IPS-20b (cell line): ENCODE results near the gene MYCBPAP.

Experiments used
- H3K27ac ChIP-seq: one replicate; pipeline ENCODE4 v1.5.1; 2013; ENCODE audit warnings: low read length
- H3K27me3 ChIP-seq: 2 replicates; pipeline ENCODE4 v1.6.1; 2013; ENCODE audit warnings: mild to moderate bottlenecking, low read length, inconsistent platforms; ENCODE audit not compliant: insufficient read depth
- H3K36me3 ChIP-seq: 2 replicates; pipeline ENCODE4 v1.6.1; 2013; ENCODE audit warnings: low read depth, mild to moderate bottlenecking, inconsistent platforms, low read length, moderate library complexity; ENCODE audit not compliant: insufficient read depth
- H3K4me1 ChIP-seq: 2 replicates; pipeline ENCODE4 v1.6.1; 2013; ENCODE audit warnings: mild to moderate bottlenecking, control low read depth, inconsistent platforms, low read length, moderate library complexity; ENCODE audit not compliant: insufficient read depth
- H3K4me3 ChIP-seq: 2 replicates; pipeline ENCODE4 v1.5.1; 2013; ENCODE audit warnings: mild to moderate bottlenecking, low read length, inconsistent platforms
- H3K9ac ChIP-seq: 2 replicates; pipeline ENCODE4 v1.6.1; 2013; ENCODE audit warnings: low read depth, mild to moderate bottlenecking, inconsistent platforms, low read length, moderate library complexity
- H3K9me3 ChIP-seq: 2 replicates; pipeline ENCODE4 v1.6.1; 2013; ENCODE audit warnings: mild to moderate bottlenecking, low read depth, low read length, inconsistent platforms; ENCODE audit not compliant: insufficient read depth

Gene MYCBPAP

DNA sequence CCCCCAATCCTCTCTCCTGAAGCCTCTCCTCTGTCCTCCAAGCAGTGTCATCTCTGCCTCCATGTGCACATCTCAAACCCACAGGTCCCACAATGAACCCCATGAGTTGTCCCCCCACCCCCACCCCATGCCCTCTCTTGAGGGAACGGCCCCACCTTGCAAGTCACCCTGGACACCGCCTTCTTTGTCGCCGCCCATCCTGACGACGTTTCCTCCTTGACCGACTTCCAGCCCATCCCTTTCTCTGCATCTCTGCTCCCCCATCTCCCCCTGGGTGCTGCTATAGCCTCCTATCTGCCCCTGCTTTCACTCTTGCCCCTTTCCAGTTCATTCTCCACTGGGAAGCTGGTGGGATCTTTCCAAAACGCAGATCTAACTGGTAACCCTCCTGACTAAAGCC lies 37.1 kb downstream of the MYCBPAP start:
- Histone ChIP-seq H3K27ac (no peak overlapping the region), H3K9me3 (no peaks in the 10 kb centered on the region), H3K27me3 (peaks cover 11% of the 10 kb centered on the region), H3K4me3 (no peak overlapping the region), H3K36me3 (no peaks in the 10 kb centered on the region), H3K9ac (no peak overlapping the region), H3K4me1 (peaks cover 3% of the 10 kb centered on the region; the same call in 1 of the 2 replicates)

DNA sequence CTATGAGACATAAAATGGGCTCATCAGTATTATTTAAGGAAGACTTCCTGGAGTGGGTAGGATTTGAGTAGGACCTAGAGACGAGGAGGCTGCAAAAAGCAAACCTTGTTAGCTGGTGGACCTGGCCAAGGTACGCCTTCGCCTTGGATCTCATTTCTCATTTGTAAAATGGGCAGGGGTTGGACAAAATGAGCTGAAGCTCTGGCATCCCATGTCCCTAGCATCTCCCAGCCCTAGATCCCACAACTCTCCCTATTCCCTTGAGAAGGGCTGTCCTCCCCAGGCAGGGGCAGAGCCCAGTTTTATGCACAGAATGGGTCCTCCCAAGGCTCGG lies 38.4 kb downstream of the MYCBPAP start:
- Histone ChIP-seq H3K4me3 (no peak overlapping the region; the same call in 1 of the 2 replicates), H3K4me1 (peaks cover 3% of the 10 kb centered on the region; the same call in 1 of the 2 replicates), H3K9me3 (no peaks in the 10 kb centered on the region), H3K27me3 (peaks cover 1% of the 10 kb centered on the region; the same call in 1 of the 2 replicates), H3K9ac (no peak overlapping the region), H3K27ac (no peak overlapping the region), H3K36me3 (no peaks in the 10 kb centered on the region)

DNA sequence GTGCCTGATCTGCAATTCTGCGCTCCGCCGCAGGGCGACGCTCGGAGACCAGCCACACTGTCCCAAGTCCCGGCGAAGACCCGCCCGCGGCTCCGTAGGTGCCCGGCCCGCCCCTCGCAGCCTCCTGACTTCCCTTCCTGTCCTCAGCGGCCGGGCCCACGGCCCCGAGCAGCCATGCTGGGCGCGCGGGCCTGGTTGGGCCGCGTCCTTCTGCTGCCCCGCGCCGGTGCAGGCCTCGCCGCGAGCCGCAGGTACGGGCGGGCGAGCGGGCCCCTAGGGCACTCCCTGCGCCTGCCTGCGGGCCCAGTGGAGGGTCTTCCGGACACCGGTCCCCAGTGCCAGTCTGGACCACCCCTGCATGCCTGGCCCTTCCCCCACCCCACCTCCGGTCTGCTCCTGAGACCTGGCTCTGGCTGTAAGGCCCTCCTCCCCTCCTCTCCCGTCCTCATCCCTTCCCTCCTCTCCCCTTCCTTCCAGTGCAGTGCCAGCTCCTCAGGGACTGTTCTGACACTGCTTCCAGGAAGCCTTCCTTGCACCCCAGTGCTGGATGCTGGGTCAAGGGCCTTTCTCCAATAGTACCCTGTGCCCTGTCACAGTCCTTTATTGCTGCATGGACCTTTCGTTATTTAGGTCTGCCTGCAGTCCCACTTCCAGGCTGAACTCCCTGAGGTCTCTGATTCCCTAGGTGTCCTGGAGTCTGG lies 38.9 kb downstream of the MYCBPAP start, which contains the start of gene SPATA20:
SPATA20 (plus strand) TSS at position 140 of the 701 bp plus-strand sequence; CDS start at position 175, 35 bp downstream.
- H3K4me3 ChIP-seq = peak within 1 kb of the TSS; percentile 59
- H3K9me3 ChIP-seq = no peaks in the 10 kb centered on the region
- no peaks in the 10 kb centered on the region for H3K36me3 ChIP-seq
- no peak within 1 kb of the TSS for H3K27ac ChIP-seq
- no peaks in the 10 kb centered on the region for H3K27me3 ChIP-seq
- peak within 1 kb of the TSS; percentile 77 for H3K9ac ChIP-seq
- peaks cover 3% of the 10 kb centered on the region; the same call in 1 of the 2 replicates for H3K4me1 ChIP-seq

DNA sequence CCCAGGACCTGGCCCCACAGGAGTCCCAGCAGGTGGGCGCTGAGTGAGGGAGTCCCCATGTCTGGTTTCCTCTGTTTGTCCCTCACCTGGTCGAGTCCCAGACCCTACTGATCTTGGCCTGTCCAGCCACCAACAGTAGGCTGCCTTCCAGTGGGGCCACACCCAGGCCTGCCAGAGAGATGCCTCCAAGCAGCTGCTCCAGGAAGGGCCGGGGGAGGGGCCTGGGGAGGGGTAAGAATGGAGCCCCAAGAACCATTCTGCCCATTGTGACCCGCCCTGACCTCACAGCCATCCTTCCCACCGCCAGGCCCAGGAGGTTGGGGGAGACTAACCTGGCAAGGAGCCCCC lies 39.5 kb downstream of the MYCBPAP start:
- peaks cover 3% of the 10 kb centered on the region; the same call in 1 of the 2 replicates for H3K4me1 ChIP-seq
- H3K27ac ChIP-seq = no peak overlapping the region
- peak overlapping the region; percentile 77; the same call in 1 of the 2 replicates for H3K9ac ChIP-seq
- no peaks in the 10 kb centered on the region for H3K9me3 ChIP-seq
- H3K27me3 ChIP-seq = no peaks in the 10 kb centered on the region
- no peaks in the 10 kb centered on the region for H3K36me3 ChIP-seq
- peak overlapping the region; percentile 59 for H3K4me3 ChIP-seq

DNA sequence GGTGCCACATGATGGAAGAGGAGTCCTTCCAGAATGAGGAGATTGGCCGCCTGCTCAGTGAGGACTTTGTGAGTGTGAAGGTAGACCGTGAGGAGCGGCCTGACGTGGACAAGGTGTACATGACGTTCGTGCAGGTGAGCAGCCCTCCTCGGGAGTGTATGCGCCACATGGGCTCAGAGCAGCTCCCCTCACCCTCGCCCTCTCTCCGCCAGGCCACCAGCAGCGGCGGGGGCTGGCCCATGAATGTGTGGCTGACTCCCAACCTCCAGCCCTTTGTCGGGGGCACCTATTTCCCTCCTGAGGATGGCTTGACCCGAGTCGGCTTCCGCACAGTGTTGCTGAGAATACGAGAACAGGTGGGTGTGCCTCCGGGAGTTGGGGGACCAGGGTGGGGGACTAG lies 40.6 kb downstream of the MYCBPAP start:
- H3K9ac ChIP-seq = no peak overlapping the region
- H3K27me3 ChIP-seq = no peaks in the 10 kb centered on the region
- no peaks in the 10 kb centered on the region for H3K36me3 ChIP-seq
- H3K9me3 ChIP-seq = no peaks in the 10 kb centered on the region
- H3K4me3 ChIP-seq = no peak overlapping the region
- H3K27ac ChIP-seq = no peak overlapping the region
- H3K4me1 ChIP-seq = peaks cover 3% of the 10 kb centered on the region; the same call in 1 of the 2 replicates

DNA sequence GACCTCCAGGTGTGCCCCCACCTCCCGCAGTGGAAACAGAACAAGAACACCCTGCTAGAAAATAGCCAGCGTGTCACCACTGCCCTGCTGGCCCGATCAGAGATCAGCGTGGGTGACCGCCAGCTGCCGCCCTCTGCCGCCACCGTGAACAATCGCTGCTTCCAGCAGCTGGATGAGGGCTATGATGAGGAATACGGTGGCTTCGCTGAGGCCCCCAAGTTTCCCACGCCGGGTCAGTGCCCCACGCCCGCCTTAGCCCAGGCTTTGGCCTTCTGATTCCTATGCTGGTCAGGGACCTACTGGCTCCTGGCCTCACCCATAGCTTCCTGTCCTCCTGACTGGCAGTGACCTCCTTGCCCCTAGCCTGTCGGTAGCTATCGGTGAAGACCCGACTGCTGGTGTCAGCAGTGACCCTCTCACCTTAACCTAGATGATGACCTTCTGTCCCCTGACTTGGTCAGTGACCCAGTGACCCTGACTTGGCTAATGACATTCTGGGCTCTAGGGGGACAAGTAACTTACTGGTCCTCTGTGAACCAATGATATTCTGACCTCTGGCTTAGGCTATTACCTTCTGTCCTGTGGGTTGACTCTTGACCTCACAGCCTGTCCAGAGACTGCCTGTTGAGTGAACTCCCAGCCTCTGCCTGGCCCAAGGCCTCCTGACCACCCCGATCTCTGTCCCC lies 41.2 kb downstream of the MYCBPAP start:
- H3K27me3 ChIP-seq = no peaks in the 10 kb centered on the region
- no peak overlapping the region for H3K4me3 ChIP-seq
- H3K4me1 ChIP-seq = peaks cover 3% of the 10 kb centered on the region; the same call in 1 of the 2 replicates
- no peaks in the 10 kb centered on the region for H3K9me3 ChIP-seq
- no peak overlapping the region for H3K9ac ChIP-seq
- no peaks in the 10 kb centered on the region for H3K36me3 ChIP-seq
- no peak overlapping the region for H3K27ac ChIP-seq

DNA sequence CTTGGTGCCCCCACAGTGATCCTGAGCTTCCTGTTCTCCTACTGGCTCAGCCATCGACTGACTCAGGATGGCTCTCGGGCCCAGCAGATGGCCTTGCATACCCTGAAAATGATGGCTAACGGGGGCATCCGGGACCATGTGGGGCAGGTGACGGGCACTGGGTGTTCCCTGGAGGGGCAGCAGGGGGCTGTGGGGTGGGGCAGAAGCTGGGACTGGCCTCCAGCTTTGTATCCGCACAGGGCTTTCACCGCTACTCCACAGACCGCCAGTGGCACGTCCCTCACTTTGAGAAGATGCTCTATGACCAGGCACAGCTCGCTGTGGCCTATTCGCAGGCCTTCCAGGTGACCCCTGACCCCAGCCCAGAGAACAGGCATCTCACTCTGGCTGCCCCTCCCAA lies 41.7 kb downstream of the MYCBPAP start:
- no peaks in the 10 kb centered on the region for H3K36me3 ChIP-seq
- no peak overlapping the region for H3K27ac ChIP-seq
- no peak overlapping the region for H3K9ac ChIP-seq
- no peaks in the 10 kb centered on the region for H3K27me3 ChIP-seq
- H3K9me3 ChIP-seq = no peaks in the 10 kb centered on the region
- H3K4me1 ChIP-seq = peaks cover 3% of the 10 kb centered on the region; the same call in 1 of the 2 replicates
- no peak overlapping the region for H3K4me3 ChIP-seq

DNA sequence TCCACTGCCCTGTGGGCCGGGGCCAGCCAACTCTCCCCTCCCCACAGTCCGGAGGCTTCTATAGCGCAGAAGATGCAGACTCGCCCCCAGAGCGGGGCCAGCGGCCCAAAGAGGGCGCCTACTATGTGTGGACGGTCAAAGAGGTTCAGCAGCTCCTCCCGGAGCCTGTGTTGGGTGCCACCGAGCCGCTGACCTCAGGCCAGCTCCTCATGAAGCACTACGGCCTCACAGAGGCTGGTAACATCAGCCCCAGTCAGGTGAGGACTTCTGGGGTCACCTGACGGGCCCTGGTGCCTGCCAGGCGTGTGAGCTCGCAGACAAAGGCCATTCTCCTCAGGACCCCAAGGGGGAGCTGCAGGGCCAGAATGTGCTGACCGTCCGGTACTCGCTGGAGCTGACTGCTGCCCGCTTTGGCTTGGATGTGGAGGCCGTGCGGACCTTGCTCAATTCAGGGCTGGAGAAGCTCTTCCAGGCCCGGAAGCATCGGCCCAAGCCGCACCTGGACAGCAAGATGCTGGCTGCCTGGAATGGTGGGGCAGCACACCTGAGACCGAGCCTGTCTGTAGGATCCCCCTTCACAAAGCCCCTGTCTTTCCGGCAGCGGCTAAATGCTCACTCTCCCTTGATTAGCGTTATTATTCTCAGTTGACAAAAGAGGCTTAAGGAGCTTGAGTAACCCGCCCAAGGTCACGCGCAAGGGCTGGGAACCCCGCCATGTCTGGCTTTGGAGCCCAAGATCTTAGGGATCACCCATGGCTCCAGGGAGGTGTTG lies 42.6 kb downstream of the MYCBPAP start:
- Histone ChIP-seq H3K36me3 (no peaks in the 10 kb centered on the region), H3K27ac (no peak overlapping the region), H3K4me1 (peaks cover 3% of the 10 kb centered on the region; the same call in 1 of the 2 replicates), H3K4me3 (no peak overlapping the region), H3K9me3 (no peaks in the 10 kb centered on the region), H3K9ac (no peak overlapping the region), H3K27me3 (0 out of 2 replicates have a peak, but pooled peaks cover under 1% of the 10 kb centered on the region)

DNA sequence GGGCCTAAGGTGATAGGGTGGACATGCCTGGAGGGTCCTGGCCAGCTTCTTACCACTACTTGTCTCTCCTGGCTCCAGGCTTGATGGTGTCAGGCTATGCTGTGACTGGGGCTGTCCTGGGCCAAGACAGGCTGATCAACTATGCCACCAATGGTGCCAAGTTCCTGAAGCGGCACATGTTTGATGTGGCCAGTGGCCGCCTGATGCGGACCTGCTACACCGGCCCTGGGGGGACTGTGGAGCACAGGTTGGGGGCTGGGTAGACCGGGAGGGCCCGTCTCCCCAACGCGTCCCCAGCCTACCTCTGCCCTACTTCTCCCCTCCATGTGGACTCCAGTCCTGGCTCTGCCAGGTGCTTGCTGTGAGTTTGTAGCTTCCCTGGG lies 43.2 kb downstream of the MYCBPAP start:
- Histone ChIP-seq H3K27ac (no peak overlapping the region), H3K4me3 (no peak overlapping the region), H3K36me3 (no peaks in the 10 kb centered on the region), H3K9ac (no peak overlapping the region), H3K27me3 (peaks cover 6% of the 10 kb centered on the region; the same call in 1 of the 2 replicates), H3K4me1 (peaks cover 3% of the 10 kb centered on the region; the same call in 1 of the 2 replicates), H3K9me3 (no peaks in the 10 kb centered on the region)

DNA sequence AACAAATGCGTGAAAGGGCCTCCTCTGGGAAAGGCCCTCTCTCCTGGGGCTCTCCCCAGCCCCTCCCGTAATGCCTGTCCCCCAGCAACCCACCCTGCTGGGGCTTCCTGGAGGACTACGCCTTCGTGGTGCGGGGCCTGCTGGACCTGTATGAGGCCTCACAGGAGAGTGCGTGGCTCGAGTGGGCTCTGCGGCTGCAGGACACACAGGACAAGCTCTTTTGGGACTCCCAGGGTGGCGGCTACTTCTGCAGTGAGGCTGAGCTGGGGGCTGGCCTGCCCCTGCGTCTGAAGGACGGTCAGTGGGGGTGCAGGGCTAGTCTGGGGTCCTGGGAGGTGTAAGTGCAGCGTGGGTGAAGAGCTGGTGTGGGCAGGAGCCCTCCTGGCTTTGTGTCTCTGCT lies 43.6 kb downstream of the MYCBPAP start:
- no peaks in the 10 kb centered on the region for H3K36me3 ChIP-seq
- H3K4me3 ChIP-seq = no peak overlapping the region
- peaks cover 10% of the 10 kb centered on the region for H3K27me3 ChIP-seq
- peaks cover 3% of the 10 kb centered on the region; the same call in 1 of the 2 replicates for H3K4me1 ChIP-seq
- no peak overlapping the region for H3K9ac ChIP-seq
- no peak overlapping the region for H3K27ac ChIP-seq
- no peaks in the 10 kb centered on the region for H3K9me3 ChIP-seq

DNA sequence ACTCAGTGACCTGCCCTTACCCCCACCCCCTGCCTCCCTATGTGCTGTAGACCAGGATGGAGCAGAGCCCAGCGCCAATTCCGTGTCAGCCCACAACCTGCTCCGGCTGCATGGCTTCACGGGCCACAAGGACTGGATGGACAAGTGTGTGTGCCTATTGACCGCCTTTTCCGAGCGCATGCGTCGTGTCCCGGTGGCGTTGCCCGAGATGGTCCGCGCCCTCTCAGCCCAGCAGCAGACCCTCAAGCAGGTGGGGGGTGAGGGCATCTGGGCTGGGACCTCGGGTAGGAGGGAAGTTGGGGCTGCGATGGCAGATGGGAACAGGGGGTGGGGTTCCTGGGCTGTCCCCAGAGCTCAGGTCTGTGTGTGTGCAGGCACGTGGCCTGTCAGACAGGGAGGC lies 46.0 kb downstream of the MYCBPAP start:
- no peaks in the 10 kb centered on the region for H3K9me3 ChIP-seq
- no peak overlapping the region for H3K4me3 ChIP-seq
- no peaks in the 10 kb centered on the region for H3K36me3 ChIP-seq
- H3K27me3 ChIP-seq = peaks cover 34% of the 10 kb centered on the region
- H3K9ac ChIP-seq = no peak overlapping the region
- H3K27ac ChIP-seq = no peak overlapping the region
- no peaks in the 10 kb centered on the region; the same call in 1 of the 2 replicates for H3K4me1 ChIP-seq
